Progenitor cell of endocrine pancreas (in vitro differentiated cells): ENCODE data around the gene INSYN2A. TPM values are rescaled to one million over a fixed set of nuclear protein-coding genes. Genes with fewer than 3 reads are reported as not detected.

Source experiments
- DNase-seq: peaks from one replicate; pipeline ENCODE4 v3.0.0; 2021; ENCODE audit warnings: low spot score; ENCODE audit not compliant: unreplicated experiment
- H3K27ac Mint-ChIP-seq: 2 replicates; pipeline ENCODE4 v1.8.0; 2021; ENCODE audit warnings: mild to moderate bottlenecking, moderate library complexity, mixed read lengths
- H3K27me3 Mint-ChIP-seq: 2 replicates; pipeline ENCODE4 v1.8.0; 2021; ENCODE audit warnings: mixed read lengths
- H3K36me3 Mint-ChIP-seq: 2 replicates; pipeline ENCODE4 v1.8.0; 2022; ENCODE audit warnings: mixed read lengths; ENCODE audit not compliant: insufficient read depth
- H3K4me1 Mint-ChIP-seq: 2 replicates; pipeline ENCODE4 v1.8.0; 2021; ENCODE audit warnings: low read depth, mixed read lengths
- H3K4me3 Mint-ChIP-seq: 2 replicates; pipeline ENCODE4 v1.8.0; 2021; ENCODE audit warnings: low read depth, mild to moderate bottlenecking, moderate library complexity, mixed read lengths
- H3K9me3 Mint-ChIP-seq: 2 replicates; pipeline ENCODE4 v1.8.0; 2021; ENCODE audit warnings: low read depth, mixed read lengths
- CTCF ChIP-seq: fragments of 200-600 bp; sonication (generic); IDR thresholded peaks from one replicate; pipeline ENCODE4 v1.5.0; 2021; ENCODE audit warnings: antibody characterized with exemption, mild to moderate bottlenecking; ENCODE audit not compliant: unreplicated experiment
- total RNA-seq: library from RNA; stranded (reverse); gene quantifications from 2 replicates; pipeline ENCODE4 v1.2.1, GENCODE V29; 2021

Gene INSYN2A
- total RNA-seq, 1 donor from 2014 or later: not detected

GRCh38 chr10:127182161-127182560, 14.2 kb downstream of the INSYN2A start:
- no peak overlapping the region for H3K4me3 Mint-ChIP-seq
- H3K27me3 Mint-ChIP-seq: no peaks in the 10 kb centered on the region
- no peaks in the 10 kb centered on the region for H3K9me3 Mint-ChIP-seq
- H3K27ac Mint-ChIP-seq: no peak overlapping the region
- DNase-seq: no peak
- TF ChIP-seq CTCF: no peak
- H3K4me1 Mint-ChIP-seq: no peaks in the 10 kb centered on the region
- peaks cover 2% of the 10 kb centered on the region for H3K36me3 Mint-ChIP-seq

- Mint-ChIP-seq H3K36me3 (peaks cover 2% of the 10 kb centered on the region), H3K27me3 (no peaks in the 10 kb centered on the region), H3K27ac (no peak overlapping the region), H3K4me1 (no peaks in the 10 kb centered on the region), H3K9me3 (no peaks in the 10 kb centered on the region), H3K4me3 (no peak overlapping the region)
- TF ChIP-seq CTCF: no peak
- no peak for DNase-seq
These were observed 16.7 kb downstream of the INSYN2A start for GRCh38 chr10:127179612-127180250.

GRCh38 chr10:127176649-127177048, 19.7 kb downstream of the INSYN2A start:
- no peak for TF ChIP-seq CTCF
- peaks cover 2% of the 10 kb centered on the region for H3K36me3 Mint-ChIP-seq
- H3K9me3 Mint-ChIP-seq: no peaks in the 10 kb centered on the region
- no peak overlapping the region for H3K4me3 Mint-ChIP-seq
- no peaks in the 10 kb centered on the region for H3K4me1 Mint-ChIP-seq
- DNase-seq: no peak
- H3K27ac Mint-ChIP-seq: no peak overlapping the region
- H3K27me3 Mint-ChIP-seq: no peaks in the 10 kb centered on the region

DNA sequence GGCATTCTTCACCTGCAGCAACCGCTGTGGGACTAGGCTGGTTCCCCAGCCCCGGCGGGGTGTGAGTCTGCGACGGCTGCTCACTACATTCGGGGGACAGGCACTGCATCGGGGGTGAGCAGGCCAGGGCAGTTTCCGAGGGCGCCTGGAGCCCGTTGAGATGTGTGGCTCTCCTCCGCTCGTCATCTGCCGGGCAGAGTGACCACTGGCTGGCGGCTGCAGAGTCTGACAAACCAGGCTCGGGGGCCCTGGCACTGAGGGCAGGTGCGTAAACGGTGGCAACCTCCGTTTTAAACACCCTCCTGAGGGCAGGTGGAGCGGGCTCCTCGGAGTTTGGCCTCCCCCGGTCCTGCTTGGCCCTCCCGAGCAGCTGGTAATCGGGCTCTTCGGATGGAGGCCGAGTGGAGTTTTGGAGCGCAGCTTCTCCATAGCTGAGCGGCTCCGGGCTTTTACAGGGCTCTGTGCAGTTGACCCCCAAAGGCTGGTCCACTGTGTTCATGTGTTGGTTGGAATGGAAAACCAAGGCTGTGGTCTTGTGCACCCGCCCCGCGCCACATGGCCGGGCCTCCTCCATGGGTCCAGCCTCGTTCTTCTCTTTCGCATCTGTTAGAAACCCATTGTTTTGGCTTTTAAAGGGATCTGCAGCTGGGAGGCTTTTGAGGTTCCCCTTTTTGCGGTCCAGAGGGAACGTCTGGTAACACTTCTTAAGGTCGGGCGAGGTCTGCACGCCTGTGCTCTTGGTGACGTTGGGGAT, 20.9 kb downstream of the INSYN2A start:
- no peaks in the 10 kb centered on the region for H3K9me3 Mint-ChIP-seq
- DNase-seq: no peak
- no peaks in the 10 kb centered on the region for H3K4me1 Mint-ChIP-seq
- peaks cover 2% of the 10 kb centered on the region for H3K36me3 Mint-ChIP-seq
- no peaks in the 10 kb centered on the region for H3K27me3 Mint-ChIP-seq
- H3K27ac Mint-ChIP-seq: no peak overlapping the region
- H3K4me3 Mint-ChIP-seq: no peak overlapping the region
- TF ChIP-seq CTCF: no peak

DNA sequence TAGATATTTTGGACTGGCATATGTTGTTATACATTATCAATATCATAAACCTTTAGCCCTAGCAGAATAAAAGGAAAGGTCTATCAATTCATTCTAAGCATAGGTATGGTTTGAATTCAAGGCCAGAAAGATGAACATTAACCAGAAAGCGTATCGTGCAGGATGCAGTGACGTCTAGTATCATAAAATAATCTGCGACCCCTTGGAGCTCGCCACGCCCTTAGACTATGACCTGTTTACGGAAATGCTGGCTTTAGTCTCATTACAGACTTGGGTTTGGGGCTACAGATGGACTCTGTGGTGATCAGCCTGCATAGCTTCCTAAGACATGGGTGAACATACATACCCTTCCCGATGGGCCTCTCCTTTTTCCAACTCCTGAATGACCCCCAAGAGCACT, 21.5 kb downstream of the INSYN2A start:
- H3K4me1 Mint-ChIP-seq: no peaks in the 10 kb centered on the region
- no peak overlapping the region for H3K27ac Mint-ChIP-seq
- H3K27me3 Mint-ChIP-seq: no peaks in the 10 kb centered on the region
- peaks cover 2% of the 10 kb centered on the region for H3K36me3 Mint-ChIP-seq
- no peak overlapping the region for H3K4me3 Mint-ChIP-seq
- DNase-seq: no peak
- TF ChIP-seq CTCF: no peak
- no peaks in the 10 kb centered on the region for H3K9me3 Mint-ChIP-seq
